Astrocyte (in vitro differentiated cells and primary cell): ENCODE results near the gene GBA2. TPM values are rescaled to one million over a fixed set of nuclear protein-coding genes. Genes with fewer than 3 reads are reported as not detected.

Experiments
- DNase-seq: peaks from one replicate; pipeline ENCODE4 v3.0.0-alpha.2; 2010; ENCODE audit warnings: low read depth
- FAIRE-seq: peaks from 2 replicates; lab custom pipeline; 2011; peaks lifted over from hg19 to GRCh38; lab: Jason Lieb, UNC
- H2AFZ ChIP-seq: 2 replicates; pipeline ENCODE4 v1.6.0; 2012; ENCODE audit warnings: low read depth, low read length, inconsistent platforms
- H3K27ac ChIP-seq: 2 replicates; pipeline ENCODE4 v1.5.1; 2011; ENCODE audit warnings: low read depth, low read length, inconsistent platforms
- H3K27me3 ChIP-seq: 2 replicates; pipeline ENCODE4 v1.6.0; 2011; ENCODE audit warnings: low read length, inconsistent platforms; ENCODE audit not compliant: insufficient read depth
- H3K36me3 ChIP-seq: 2 replicates; pipeline ENCODE4 v1.5.1; 2011; ENCODE audit warnings: low read length, inconsistent platforms; ENCODE audit not compliant: insufficient read depth
- H3K4me1 ChIP-seq: 2 replicates; pipeline ENCODE4 v1.5.1; 2011; ENCODE audit warnings: low read length, inconsistent platforms; ENCODE audit not compliant: insufficient read depth
- H3K4me2 ChIP-seq: 2 replicates; pipeline ENCODE4 v1.6.0; 2012; ENCODE audit warnings: low read length, inconsistent platforms
- H3K4me3 ChIP-seq: 2 replicates; pipeline ENCODE4 v1.5.1; 2011; ENCODE audit warnings: low read depth, mild to moderate bottlenecking, low read length, inconsistent platforms; ENCODE audit not compliant: insufficient read depth
- H3K79me2 ChIP-seq: 2 replicates; pipeline ENCODE4 v1.6.0; 2012; ENCODE audit warnings: mild to moderate bottlenecking, low read length, inconsistent platforms; ENCODE audit not compliant: insufficient read depth
- H3K9ac ChIP-seq: 2 replicates; pipeline ENCODE4 v1.6.0; 2012; ENCODE audit warnings: mild to moderate bottlenecking, low read length, inconsistent platforms
- H3K9me3 ChIP-seq: 2 replicates; pipeline ENCODE4 v1.5.1; 2012; ENCODE audit warnings: low read depth, mild to moderate bottlenecking, low read length, inconsistent platforms; ENCODE audit not compliant: insufficient read depth
- H4K20me1 ChIP-seq: 2 replicates; pipeline ENCODE4 v1.6.0; 2012; ENCODE audit warnings: low read length, inconsistent platforms; ENCODE audit not compliant: insufficient read depth
- H3K27ac Mint-ChIP-seq: one replicate; pipeline ENCODE4 v1.8.0; 2021; ENCODE audit warnings: mild to moderate bottlenecking, mixed read lengths; ENCODE audit not compliant: unreplicated experiment
- H3K27me3 Mint-ChIP-seq: one replicate; pipeline ENCODE4 v1.8.0; 2021; ENCODE audit warnings: low read depth, mixed read lengths; ENCODE audit not compliant: unreplicated experiment
- H3K36me3 Mint-ChIP-seq: one replicate; pipeline ENCODE4 v1.8.0; 2021; ENCODE audit warnings: low read depth, mixed read lengths; ENCODE audit not compliant: unreplicated experiment
- H3K4me1 Mint-ChIP-seq: one replicate; pipeline ENCODE4 v1.8.0; 2021; ENCODE audit warnings: low read depth, mixed read lengths; ENCODE audit not compliant: unreplicated experiment
- H3K4me3 Mint-ChIP-seq: one replicate; pipeline ENCODE4 v1.8.0; 2021; ENCODE audit warnings: mild to moderate bottlenecking, moderate library complexity, mixed read lengths; ENCODE audit not compliant: unreplicated experiment
- H3K9me3 Mint-ChIP-seq: one replicate; pipeline ENCODE4 v1.8.0; 2021; ENCODE audit warnings: mild to moderate bottlenecking, mixed read lengths; ENCODE audit not compliant: unreplicated experiment
- EZH2 ChIP-seq: IDR thresholded peaks from 2 replicates; pipeline ENCODE4 v1.6.1; 2012; ENCODE audit warnings: mild to moderate bottlenecking, low read length, inconsistent platforms; ENCODE audit not compliant: insufficient read depth
- total RNA-seq: library from RNA; stranded (reverse); gene quantifications from 2 replicates; pipeline ENCODE4 v1.2.1, GENCODE V29; 2021
- TF ChIP-seq, protein P1 (sequence below): IDR thresholded peaks from 2 replicates; pipeline ENCODE4 v1.5.1; 2011; ENCODE audit warnings: low read depth, mild to moderate bottlenecking, inconsistent platforms, low read length, moderate library complexity; ENCODE audit not compliant: insufficient read depth

Gene GBA2
- total RNA-seq, 1 donor from 2014 or later = 42.5 TPM

DNA sequence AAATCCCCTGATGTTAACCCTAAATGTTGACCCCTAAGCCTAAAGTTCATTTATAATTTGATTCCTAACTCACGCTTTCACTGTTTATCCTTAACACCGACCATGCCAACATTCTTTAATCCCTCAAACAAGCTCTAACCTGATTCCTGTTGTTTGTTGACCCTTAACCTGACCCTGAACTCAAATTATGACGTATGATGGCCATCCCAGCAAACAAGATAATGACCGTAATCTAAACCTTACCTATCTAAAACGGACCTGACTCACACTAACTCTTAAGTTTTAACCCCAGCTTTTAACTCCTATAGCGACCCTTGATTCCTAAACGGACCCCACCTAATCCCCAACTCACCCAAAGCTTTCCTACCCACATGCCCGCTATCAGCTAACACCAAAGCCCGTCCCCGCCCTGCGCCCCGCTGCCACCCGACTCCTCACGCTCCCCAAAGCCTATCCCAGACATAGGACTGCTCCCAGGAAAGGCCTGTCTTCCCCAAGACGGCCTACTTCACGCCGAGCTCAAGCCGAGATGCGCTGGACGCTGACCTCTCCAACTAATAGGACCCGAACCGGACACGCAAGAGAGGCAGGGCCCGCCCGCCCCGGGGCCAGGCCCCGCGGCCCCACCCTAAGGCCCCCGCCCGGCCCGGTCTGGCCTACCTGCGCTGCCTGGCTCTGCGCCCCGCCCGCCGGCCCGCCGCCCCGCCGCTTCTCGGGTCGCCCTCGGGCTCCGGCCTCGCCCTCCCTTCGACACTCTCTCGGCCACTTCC lies 17.4 kb downstream of the GBA2 start:
- Mint-ChIP-seq H3K9me3 (no peaks in the 10 kb centered on the region), H3K36me3 (peaks cover 4% of the 10 kb centered on the region), H3K27me3 (no peaks in the 10 kb centered on the region), H3K27ac (no peak overlapping the region), H3K4me1 (peaks cover 23% of the 10 kb centered on the region), H3K4me3 (peak overlapping the region; percentile 97)
- Histone ChIP-seq H3K9me3 (no peaks in the 10 kb centered on the region), H3K4me1 (peaks cover 58% of the 10 kb centered on the region), H4K20me1 (peaks cover 67% of the 10 kb centered on the region), H2AFZ (no peak overlapping the region), H3K27ac (peak overlapping the region; percentile 92), H3K36me3 (peaks cover 19% of the 10 kb centered on the region), H3K4me2 (peak overlapping the region; percentile 99), H3K27me3 (no peaks in the 10 kb centered on the region), H3K79me2 (peaks cover 86% of the 10 kb centered on the region), H3K9ac (peak overlapping the region; percentile 91), H3K4me3 (peak overlapping the region; percentile 93)
- FAIRE-seq (no peak), DNase-seq (no peak)
- TF ChIP-seq, protein P1, sequence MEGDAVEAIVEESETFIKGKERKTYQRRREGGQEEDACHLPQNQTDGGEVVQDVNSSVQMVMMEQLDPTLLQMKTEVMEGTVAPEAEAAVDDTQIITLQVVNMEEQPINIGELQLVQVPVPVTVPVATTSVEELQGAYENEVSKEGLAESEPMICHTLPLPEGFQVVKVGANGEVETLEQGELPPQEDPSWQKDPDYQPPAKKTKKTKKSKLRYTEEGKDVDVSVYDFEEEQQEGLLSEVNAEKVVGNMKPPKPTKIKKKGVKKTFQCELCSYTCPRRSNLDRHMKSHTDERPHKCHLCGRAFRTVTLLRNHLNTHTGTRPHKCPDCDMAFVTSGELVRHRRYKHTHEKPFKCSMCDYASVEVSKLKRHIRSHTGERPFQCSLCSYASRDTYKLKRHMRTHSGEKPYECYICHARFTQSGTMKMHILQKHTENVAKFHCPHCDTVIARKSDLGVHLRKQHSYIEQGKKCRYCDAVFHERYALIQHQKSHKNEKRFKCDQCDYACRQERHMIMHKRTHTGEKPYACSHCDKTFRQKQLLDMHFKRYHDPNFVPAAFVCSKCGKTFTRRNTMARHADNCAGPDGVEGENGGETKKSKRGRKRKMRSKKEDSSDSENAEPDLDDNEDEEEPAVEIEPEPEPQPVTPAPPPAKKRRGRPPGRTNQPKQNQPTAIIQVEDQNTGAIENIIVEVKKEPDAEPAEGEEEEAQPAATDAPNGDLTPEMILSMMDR = no peak
- TF ChIP-seq EZH2 = no peak

DNA sequence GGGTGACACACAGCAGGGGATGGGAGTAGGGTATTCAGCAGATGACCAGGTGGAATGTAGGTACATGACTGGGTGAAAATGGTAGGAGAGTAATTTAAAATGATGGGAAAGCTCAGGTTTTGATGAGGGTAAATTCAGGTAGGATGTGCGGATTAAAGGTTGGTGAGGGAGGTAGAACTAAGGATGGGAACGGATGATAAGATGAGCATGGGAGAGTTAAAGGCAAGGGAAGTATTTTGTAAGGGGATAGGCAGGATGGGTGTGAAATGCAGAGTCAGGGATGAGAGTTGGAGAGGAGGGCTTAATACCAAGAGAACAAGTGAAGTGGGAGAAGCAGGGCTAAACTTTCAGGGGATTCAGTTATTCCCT lies 18.6 kb downstream of the GBA2 start:
- peaks cover 5% of the 10 kb centered on the region for H3K36me3 Mint-ChIP-seq
- TF ChIP-seq, protein P1 = no peak
- TF ChIP-seq EZH2 = no peak
- no peak for FAIRE-seq
- H3K9me3 Mint-ChIP-seq = no peaks in the 10 kb centered on the region
- peaks cover 17% of the 10 kb centered on the region for H3K4me1 Mint-ChIP-seq
- no peak overlapping the region for H3K27ac Mint-ChIP-seq
- H3K4me3 Mint-ChIP-seq = no peak overlapping the region
- Histone ChIP-seq H3K36me3 (peaks cover 13% of the 10 kb centered on the region), H3K4me1 (peaks cover 59% of the 10 kb centered on the region), H3K9me3 (no peaks in the 10 kb centered on the region), H3K9ac (peak overlapping the region; percentile 91), H3K4me3 (peak overlapping the region; percentile 93), H4K20me1 (peaks cover 62% of the 10 kb centered on the region), H3K27ac (peak overlapping the region; percentile 92), H3K27me3 (no peaks in the 10 kb centered on the region), H3K79me2 (peaks cover 93% of the 10 kb centered on the region), H2AFZ (no peak overlapping the region), H3K4me2 (peak overlapping the region; percentile 99)
- DNase-seq = no peak
- no peaks in the 10 kb centered on the region for H3K27me3 Mint-ChIP-seq
